Stimulated activated CD4-positive, alpha-beta T cell treated with anti-CD3 and anti-CD28 coated beads, Interleukin-4, amount 100 ng/mL, for 24 hours (primary cell): ENCODE measurements around the gene VWA8.
"Not testable (repeated sequence)": the region's sequence is repeated elsewhere in the genome, so short reads cannot be mapped to it uniquely, and the experiment has no call there.

Experiments
- DNase-seq: peaks from one replicate; pipeline ENCODE4 v3.0.0-alpha.2; 2020

Gene VWA8

DNA sequence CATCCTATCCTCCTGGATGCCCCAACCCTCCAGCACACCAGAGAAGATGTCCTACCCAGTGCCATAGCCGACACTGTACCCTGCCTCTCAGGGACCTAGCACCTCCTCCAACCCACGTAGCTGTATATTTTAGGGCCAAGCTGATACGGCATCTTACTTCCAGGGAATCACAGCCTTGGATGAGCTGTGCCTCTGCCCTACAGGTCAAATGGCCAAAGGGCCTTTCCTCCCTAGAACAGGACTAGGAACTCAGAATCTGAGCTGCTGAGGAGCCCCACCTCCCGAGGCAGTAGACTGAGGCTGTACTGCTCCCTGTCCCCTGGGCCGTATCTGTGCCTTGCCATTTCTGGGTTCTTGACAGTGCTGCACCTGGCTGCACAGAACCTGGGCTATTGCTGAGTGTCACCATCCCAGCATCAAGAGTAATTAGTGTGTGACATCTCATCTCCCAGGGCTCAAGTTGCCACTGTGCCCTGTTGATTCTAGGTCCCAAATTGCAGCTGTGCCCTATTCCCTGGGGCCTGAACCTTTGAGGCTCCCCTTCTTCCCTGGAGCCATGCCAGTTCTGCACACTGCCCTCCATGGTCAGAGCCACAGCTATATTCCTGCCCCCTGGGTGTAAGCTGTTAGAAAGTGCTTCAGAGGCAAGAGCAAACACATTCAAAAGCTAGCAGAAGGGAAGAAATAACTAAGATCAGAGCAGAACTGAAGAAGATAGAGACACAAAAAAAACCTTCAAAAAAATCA lies 41.0 kb downstream of the VWA8 start:
- DNase-seq = no peak

DNA sequence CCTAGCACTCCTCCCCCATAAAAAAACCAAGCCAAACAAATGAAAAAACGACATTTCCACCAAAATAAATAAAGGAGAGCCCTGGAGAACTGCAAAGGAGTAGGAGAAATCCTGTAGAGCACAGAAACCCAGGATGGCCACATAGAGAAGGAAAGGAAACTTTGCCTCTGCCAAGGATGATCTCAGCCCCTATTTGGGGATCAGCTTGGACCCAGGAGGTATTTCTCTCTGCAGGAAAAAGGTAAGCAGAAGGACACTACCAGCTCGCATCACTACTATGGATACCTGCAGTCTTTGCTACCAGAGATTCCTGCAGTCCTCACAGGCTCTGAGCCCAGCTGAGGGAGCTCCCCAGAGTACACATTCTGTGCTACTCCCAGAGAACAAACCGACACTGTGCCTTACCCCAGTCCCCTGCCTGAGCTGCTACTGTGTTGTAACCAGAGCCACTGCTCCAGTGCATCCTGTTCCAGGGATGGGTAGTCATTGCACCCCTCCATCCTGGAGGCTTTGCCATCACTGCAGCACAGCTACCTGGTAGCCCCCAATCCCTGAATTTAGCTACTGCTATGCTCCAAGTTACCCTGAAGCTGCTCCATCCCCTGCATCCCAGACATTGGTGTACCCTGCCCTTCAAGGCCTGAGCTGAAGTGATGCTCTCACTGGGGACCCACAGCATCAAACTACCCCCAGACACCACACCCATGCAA lies 41.7 kb downstream of the VWA8 start:
- no peak for DNase-seq

DNA sequence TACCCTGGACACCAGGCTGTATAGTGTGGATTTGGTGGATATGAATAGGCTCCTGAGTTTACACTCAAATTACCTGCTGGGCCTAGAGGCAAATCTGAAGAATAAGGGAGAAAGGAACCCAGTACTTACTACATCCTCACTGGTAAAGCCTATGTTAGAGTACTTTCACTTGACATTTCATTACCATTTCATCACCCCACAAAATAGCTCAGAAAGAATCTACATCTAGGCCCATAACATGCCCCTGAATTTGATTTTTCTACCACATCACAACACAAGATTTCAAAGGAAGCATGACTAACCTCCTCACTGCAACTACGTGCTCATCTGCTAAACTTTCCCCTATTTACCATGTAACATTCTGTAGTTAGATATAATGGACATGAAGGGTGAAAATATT lies 43.3 kb downstream of the VWA8 start:
- peak; percentile 31 for DNase-seq

DNA sequence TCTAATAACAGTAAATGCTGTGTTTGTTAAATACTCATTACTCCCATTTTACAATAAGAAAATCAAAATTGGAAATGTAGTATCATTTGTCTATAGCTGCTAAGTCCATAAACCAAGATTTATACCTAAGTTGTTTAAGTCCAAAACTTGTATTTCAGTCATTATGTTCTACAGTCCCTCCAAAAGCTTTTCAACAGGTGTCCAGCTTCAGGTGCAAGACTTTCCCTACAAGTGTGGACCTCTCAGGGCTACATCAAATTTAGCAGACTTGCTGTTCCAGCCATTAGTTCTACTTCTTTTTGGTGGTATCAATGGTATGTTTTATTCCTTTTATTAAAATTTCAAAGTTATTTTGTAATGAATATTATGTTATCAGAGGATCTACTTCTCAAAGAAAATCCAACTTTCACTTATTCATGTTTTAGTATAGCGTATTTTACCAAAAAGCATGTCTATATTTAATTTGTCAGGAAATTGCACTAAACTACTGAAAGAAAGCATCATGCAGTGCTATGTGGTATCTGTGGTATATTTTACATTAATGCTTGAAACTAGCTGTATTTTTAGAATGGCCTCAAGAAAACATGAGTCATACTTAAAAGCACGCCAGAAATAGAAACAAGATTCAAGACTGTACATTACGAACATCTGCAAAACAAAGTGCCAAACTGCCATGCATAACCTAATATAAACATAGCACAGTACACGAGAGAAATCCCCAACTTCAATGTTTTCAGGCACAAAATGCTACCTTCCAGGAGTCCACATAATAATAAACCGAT lies 44.5 kb downstream of the VWA8 start:
- peak; percentile 18 for DNase-seq

DNA sequence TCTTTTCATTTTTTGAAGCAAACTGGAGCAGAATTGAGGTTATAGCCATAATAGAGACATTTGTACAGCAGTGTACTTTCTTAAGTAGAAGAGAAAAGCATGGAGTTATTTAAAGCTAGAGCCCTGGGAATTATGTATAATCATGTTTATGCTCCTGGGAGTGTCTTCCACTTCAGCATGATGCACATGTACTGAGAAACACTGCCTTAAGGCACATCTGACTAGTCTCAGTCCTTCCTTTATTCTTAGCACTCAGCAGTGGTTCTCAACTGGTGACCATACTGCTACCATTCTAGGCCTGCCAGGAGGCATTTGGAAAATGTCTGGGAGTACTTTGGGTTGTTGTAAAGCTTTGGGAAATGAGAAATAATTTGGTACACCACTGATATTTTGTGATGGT lies 45.8 kb downstream of the VWA8 start:
- no peak for DNase-seq

DNA sequence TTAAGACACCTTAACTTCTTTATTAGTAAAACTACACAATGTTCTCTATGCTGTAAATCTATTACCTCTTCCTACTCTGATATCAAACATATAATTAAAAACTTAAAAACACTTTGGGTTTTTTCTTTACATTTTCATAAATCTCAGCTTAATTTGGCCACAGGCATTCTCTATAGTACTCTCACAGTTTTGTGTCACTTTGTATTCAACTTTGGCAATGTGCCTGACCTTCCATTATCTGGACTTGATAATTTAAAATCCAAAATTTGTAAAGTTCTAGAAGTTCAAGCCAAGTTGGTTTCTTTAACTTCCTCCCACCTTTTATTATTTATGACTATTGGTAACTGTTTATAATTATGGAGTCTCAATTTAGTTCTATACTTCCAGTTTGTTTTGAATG lies 46.4 kb downstream of the VWA8 start:
- no peak for DNase-seq

DNA sequence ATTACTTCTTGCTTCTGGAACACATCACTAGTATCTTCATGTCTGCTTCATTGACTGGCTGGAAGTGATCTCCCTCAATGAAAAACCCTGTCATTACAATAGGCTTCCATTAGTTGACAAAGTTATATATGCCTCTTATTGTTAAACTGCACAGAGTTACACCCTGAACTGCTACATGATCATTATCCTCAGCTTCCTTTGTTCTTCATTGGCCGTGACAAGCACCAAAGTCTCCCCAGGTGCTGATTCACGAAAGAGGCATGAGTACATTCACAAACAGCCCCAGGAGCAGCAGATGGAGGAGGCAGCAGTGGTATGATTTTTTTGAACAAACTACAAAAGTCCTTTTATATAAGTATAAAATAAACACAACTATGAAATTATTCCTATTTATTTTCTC lies 51.4 kb downstream of the VWA8 start:
- no peak for DNase-seq

DNA sequence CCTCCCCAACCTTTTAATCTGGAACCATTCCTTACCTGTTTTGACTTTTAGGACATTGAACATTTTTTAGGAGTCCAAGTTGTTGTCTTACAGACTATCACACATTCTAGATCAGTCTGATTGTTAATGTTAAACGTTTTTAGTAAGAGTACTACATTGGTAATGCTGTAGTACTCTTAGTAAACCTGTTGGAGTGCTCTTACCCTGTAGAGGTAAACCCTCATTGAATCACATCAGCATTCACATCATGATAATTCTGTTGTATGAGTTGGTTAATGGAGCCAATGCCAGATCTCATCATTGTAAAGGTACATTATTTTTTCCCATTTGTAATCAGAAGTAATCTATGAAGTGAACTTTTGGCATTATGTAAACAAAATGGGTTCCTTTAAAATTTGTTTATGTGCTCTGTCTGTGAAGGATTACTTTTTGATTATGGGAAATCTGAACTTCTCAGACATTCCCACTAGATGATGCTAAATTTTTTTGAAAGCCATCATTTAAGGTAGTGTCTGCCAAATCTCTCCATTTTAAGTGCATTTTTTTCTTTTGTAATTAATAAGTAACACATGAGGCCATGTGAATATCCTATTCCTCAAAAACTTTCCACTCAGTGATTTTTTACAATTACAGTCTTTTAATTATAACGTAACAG lies 55.2 kb downstream of the VWA8 start:
- DNase-seq = no peak

DNA sequence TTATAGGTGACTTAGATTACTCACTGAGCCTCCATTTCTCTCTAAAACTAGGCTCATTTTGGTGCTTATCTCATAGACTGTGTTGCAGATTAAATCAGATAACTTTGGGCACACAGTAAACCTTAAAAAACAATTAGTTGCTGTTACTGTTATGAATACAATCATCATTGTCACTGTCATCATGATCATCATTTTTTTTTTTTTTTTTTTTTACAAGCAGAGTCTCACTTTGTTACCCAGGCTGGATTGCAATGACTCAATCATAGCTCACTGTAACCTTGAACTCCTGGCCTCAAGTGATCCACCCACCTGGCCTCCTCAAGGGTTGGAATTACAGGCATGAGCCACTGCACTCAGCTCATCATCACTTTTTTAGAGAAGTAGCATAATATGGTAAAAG lies 60.0 kb downstream of the VWA8 start:
- DNase-seq = peak; percentile 48

DNA sequence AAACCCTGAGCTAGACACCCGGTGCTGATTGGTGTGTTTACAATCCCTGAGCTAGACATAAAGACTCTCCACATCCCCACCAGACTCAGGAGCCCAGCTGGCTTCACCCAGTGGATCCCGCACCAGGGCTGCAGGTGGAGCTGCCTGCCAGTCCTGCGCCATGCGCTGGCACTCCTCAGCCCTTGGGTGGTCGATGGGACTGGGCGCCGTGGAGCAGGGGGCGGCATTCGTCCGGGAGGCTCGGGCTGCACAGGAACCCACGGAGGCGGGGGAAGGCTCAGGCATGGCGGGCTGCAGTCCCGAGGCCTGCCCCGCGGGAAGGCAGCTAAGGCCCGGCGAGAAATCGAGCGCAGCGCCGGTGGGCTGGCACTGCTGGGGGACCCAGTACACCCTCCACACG lies 62.5 kb downstream of the VWA8 start:
- DNase-seq = not testable (repeated sequence)

DNA sequence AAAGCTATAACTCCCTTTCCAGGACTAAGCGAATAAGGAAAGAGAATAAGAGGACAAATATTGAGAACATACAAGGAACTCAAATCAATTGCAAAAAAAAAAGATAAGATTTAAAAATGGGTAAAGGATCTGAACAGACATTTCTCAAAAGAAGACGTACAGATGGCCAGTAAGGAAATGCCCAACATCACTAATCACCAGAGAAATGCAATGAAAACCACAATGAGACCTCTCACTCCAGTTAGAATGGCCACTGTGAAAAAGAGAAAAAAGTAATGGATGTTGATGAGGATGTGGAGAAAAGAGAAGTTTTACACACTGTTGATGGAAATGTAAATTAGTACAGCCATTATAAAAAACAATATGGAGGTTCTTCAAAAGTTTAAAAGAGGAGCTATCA lies 63.8 kb downstream of the VWA8 start:
- no peak for DNase-seq

DNA sequence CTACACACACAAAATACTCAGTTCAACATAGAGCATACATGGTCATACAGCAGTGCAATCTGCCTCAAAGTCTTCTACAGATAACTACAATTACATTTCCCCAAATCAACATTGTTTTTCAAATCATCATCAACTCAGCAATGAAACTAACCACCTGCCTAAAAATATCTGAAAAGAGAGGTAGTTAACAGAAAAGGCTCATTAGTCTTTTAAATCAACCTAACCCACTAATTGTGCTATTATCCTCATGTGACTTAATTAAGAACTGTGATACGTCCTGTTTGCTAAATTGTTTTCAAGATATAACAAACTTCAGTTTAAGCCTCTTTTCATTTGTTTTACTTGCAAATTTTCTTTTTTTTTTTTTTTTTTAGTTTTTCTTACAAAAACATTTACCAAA lies 65.4 kb downstream of the VWA8 start:
- no peak for DNase-seq

DNA sequence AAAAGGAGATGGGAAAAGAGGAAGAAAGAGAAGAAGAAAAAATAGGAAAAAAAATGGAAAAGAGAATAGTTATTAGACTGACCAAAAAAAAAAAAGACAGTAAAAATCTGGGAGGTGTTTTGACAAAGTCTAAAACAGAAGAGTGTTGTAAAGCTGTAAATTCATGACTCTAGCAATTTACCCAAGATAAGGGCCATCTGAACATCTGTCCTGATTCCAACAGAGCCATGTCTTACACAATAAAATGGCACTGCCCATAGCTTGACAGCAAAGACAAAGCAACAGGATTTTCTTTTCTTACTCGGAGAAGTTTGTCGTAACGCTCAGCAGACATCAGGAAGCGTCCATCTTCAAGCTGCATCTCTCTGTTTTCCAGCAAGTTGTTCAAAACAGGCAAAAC lies 69.8 kb downstream of the VWA8 start:
- no peak for DNase-seq

DNA sequence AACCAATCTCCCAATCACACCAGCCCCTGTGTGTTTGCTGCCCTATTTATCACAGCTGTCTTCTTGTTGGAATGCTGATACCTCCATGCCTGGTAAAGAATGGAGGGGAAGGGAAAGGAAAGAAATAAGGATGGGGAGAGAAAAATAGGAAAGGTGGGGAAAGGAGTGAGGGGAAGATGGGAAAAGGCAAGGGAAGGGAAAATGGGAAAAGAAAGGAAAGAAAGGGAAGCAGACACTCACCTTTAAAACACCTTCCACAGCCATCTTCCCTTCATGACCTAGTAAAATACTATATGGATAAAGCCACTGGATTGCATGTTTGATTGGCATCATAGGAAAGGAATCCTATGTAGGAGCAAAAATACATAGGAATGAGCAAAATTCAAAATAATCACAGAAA lies 77.8 kb downstream of the VWA8 start:
- DNase-seq = no peak

DNA sequence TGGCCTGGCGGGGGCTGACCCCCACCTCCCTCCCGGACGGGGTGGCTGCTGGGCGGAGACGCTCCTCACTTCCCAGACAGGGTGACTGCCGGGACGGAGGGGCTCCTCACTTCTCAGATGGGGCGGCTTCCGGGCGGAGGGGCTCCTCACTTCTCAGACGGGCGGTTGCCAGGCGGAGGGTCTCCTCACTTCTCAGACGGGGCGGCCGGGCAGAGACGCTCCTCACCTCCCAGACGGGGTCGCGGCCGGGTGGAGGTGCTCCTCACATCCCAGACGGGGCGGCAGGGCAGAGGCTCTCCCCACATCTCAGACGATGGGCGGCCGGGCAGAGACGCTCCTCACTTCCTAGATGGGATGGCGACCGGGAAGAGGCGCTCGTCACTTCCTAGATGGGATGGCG lies 79.0 kb downstream of the VWA8 start:
- not testable (repeated sequence) for DNase-seq

DNA sequence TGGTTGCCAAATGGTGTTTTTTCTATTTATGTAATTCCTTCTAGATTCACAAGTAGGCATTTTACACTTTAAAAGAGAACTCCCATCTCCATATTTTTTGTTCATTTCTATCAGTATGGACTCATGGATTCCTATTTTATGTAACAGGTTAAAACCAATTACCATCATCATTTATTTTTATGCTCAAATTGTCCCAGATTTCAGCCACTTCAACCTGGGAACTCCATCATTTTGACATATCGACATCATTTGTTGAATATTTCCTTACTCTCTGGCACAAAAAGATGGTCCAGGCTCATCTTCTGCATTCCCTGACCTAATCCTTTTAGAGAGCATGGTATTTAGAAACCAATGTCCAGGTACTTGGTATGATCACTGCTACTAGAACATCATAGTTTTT lies 79.9 kb downstream of the VWA8 start:
- DNase-seq = no peak

DNA sequence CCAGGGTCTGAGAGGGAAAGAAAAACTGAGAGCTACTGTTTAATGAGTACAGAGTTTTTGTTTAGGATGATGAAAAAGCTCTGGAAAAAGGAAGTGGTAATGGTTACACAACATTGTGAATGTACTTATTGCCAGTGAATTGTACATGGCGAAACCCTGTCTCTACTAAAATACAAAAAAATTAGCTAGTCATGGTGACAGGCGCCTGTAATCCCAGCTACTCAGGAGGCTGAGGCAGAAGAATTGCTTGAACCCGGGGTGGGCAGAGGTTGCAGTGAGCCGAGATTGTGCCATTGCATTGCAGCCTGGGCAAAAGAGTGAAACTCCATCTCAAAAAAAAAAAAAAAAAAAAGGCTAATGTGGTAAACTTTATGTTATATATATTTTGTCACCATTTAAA lies 96.3 kb downstream of the VWA8 start:
- no peak for DNase-seq

DNA sequence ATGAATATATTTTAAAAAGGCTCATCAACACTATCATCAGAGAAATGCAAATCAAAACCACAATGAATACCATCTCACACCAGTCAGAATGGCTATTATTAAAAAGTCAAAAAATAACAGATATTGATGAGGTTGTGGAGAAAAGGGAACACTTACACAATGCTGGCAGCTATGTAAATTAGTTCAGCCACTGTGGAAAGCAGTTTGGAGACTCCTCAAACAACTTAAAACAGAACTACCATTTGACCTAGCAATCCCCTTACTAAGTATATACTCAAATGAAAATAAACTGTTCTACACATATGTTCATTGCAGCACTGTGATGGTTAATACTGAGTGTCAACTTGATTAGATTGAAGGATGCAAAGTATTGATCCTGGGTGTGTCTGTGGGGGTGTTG lies 98.2 kb downstream of the VWA8 start:
- DNase-seq = not testable (repeated sequence)

DNA sequence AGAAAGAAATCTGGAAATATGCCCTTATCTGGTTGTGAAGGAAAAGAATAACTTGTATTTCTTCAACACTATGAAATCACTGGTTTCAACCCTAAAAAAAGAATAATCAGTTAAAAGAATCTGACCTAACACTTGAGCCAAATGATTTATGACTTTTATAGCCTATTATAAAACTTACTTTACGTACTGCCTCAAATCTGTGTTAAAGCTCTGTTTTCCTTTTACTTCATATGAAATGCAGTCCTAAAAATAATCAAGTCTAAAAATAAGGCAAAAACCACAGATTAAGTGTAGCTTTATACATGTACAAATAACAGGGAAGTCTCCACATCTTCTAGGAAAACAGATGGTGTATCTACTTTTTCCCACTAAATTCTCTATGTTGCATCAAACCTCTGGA lies 101.3 kb downstream of the VWA8 start:
- no peak for DNase-seq

DNA sequence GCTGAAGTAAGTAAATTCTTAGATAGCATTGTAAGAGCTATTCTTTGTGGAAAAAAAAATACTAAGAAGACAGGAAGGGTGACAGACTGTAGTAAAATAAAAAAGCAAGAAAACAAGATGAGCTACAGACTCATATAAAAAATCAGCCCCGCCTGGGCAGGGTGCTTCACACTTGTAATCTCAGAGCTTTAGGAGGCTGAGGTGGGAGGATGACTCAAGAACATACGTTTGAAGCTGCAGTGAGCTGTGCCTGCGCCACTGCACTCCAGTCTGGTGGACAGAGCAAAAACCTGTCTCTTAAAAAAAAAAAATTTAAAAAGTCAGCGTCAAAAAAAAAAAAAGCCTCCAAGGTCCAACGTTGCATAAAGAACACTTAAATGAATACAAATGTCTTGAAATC lies 102.1 kb downstream of the VWA8 start:
- DNase-seq = no peak

DNA sequence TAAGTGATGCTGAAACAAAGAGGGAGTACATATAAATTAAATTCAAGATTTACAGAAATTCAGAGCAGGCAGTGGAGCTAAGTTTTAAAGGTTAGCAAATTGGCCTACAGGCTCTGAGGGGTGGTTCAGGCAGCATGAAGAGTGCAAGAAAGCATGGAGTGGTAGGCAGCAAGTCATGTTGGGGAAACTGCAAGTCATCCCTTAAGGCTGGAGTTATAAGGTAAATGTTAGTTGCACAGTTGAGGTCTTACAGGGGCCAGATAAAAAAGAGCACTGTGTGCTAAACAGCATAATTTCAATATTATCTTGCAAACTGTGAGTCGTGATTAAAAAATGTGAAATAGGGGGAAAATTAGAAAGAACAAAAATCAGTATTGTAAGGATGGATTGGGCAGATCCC lies 106.2 kb downstream of the VWA8 start:
- no peak for DNase-seq

DNA sequence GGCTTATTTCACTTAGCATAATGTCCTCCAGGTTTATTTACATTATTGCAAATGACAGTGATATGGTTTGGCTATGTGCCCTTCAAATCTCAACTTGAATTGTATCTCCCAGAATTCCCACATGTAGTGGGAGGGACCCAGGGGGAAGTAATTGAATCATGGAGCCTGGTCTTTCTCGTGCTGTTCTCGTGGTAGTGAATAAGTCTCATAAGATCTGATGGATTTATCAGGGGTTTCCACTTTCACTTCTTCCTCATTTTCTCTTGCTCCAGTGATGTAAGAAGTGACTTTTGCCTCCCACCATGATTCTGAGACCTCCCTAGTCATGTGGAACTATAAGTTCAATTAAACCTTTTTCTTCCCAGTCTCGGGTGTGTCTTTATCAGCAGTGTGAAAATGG lies 109.6 kb downstream of the VWA8 start:
- DNase-seq = no peak

DNA sequence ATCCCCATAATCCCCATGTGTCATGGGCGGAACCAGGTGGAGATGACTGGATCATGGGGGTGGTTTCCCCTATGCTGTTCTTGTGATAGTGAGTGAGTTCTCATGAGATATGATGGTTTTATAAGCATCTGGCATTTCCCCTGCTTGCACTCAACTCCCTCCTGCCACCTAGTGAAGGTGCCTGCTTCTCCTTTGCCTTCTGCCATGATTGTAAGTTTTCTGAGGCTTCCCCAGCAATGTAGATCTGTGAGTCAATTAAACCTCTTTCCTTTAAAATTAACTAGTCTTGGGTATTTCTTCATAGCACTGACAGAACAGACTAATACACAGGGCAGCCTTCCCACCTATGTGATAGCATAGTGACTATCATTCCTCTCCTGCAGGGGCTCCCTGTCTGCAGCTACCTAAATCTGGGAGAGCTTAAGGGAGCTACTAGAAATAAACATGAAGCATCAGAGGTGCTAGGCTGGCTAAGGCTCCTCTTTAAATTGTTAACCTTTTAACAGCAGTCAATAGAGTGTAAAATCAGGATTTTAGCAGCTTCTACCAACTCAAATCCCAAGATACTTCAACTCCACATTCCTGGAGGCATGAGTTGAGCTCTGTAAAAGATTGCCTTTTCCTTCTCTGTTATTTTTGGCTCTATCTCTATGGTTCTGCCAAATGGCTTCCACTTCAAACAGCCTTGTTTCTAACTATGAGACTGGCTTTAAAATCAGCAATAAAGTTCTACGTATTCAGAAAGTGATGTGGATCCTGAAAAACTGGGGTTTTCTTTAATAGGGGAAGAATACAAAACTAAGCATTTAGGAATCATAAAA lies 112.3 kb downstream of the VWA8 start:
- DNase-seq = no peak
